NCI-H1930 (cell line): ENCODE results near the gene AVP.
A peak's percentile ranks its signal among the peaks of the same experiment; 100 is the strongest.
"Not testable (repeated sequence)": the region's sequence is repeated elsewhere in the genome, so short reads cannot be mapped to it uniquely, and the experiment has no call there.

Experiments used
- DNase-seq, 2 experiments: peaks; one replicate each; lab custom pipeline; 2025; lab: John Stamatoyannopoulos, UW

Gene AVP

GRCh38 chr20:3084283-3084985 is at the start of gene AVP:
Gene AVP (minus strand): TSS chr20:3084724. CDS start chr20:3084674, 50 bp downstream.
- DNase-seq: no peak

- no peak for DNase-seq
Measured at GRCh38 chr20:3134151-3134550, 49.6 kb upstream of the AVP start.

- DNase-seq: no peak
Measured at GRCh38 chr20:3133155-3133554, 48.6 kb upstream of the AVP start.

GRCh38 chr20:3130051-3130600 is 45.6 kb upstream of the AVP start:
- DNase-seq: no peak

- DNase-seq: no peak
Measured at GRCh38 chr20:3129094-3129493, 44.6 kb upstream of the AVP start.

GRCh38 chr20:3128275-3128984 is 43.9 kb upstream of the AVP start:
- no peak for DNase-seq

- no peak for DNase-seq
Measured at GRCh38 chr20:3126527-3126859, 42.0 kb upstream of the AVP start.

- not testable (repeated sequence) for DNase-seq
Measured at GRCh38 chr20:3125776-3126526, 41.4 kb upstream of the AVP start.

- DNase-seq: not testable (repeated sequence)
Measured at GRCh38 chr20:3124773-3125560, 40.4 kb upstream of the AVP start.

GRCh38 chr20:3124163-3124562 is 39.6 kb upstream of the AVP start:
- DNase-seq: not testable (repeated sequence)

- DNase-seq: no peak
Measured at GRCh38 chr20:3123542-3123941, 39.0 kb upstream of the AVP start.

- no peak for DNase-seq
Measured at GRCh38 chr20:3121955-3122610, 37.6 kb upstream of the AVP start.

GRCh38 chr20:3121271-3121911 is 36.9 kb upstream of the AVP start:
- DNase-seq: no peak

- no peak for DNase-seq
Measured at GRCh38 chr20:3119044-3119443, 34.5 kb upstream of the AVP start.

GRCh38 chr20:3117839-3118379 is 33.4 kb upstream of the AVP start:
- DNase-seq: not testable (repeated sequence)

GRCh38 chr20:3116341-3116740 is 31.8 kb upstream of the AVP start:
- no peak for DNase-seq

GRCh38 chr20:3115190-3116107 is 30.9 kb upstream of the AVP start:
- peak; percentile 14 to 31 for DNase-seq

- DNase-seq: no peak
Measured at GRCh38 chr20:3111995-3112394, 27.5 kb upstream of the AVP start.

- no peak for DNase-seq
Measured at GRCh38 chr20:3111507-3111906, 27.0 kb upstream of the AVP start.
